ENCODE data around the gene FBXL16. TPM values are rescaled to one million over a fixed set of nuclear protein-coding genes. Genes with fewer than 3 reads are reported as not detected.
A peak's percentile ranks its signal among the peaks of the same experiment; 100 is the strongest.

FBXL16 gene
- total and polyA plus RNA-seq, 9 of the 15 experiments (the other 6 are each of a cell fraction or from before 2014, with no cell fraction given) = 0.21 to 8.2 (median 1.7) TPM

DNA sequence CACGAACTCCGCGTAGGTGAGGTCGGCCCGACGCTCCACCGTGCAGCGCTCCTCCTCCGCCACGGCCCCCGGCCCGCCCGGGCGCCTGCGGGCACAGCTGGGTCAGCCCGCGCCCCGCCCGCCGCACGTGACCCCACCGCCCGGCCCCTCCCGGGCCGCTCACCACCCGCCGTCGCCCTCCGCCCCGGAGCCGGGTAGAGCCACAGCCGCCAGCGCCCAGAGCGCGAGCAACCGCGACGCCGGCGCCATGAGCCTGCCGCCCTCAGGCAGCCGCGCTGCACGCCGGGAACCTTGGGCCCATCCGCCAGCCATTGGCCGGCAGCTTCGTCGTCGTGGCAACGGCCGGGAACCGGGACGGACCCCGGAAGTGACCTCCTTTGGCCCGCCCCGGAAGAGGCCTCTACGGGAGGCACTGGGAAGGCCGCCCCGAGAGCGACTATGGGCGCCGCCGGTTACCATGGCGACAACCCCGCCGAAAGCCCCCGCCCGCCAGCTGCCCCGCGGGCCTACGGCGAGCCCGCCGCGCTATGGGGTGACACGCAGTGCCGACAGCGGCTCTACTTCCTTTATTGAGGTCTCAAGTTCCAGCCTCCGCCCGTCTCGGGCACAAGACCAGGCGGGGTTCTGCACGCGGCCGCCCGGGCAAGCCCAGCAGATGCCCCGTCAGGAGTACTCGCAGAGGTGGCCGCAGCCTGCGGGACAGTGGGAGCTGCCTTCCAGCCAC is 21.4 kb downstream of the FBXL16 start, which contains the start of gene JMJD8 (continued):
- TF ChIP-seq ESRRB (CRISPR knock-in tag; IDR thresholded peaks at IDR 0.05; ENCODE audit: borderline replicate concordance) (no peak), RBBP5 (IDR thresholded peaks at IDR 0.05; ENCODE audit: borderline replicate concordance, insufficient read depth, low read length, poor library complexity, severe bottlenecking) (peak; percentile 65), POLR2G (IDR thresholded peaks at IDR 0.05; ENCODE audit: low read depth, low read length) (peak; percentile 88), MYC (IDR thresholded peaks at IDR 0.05; ENCODE audit: low read depth, low read length) (peak; percentile 49), MYC (CRISPR knock-in tag; IDR thresholded peaks at IDR 0.05; ENCODE audit: borderline replicate concordance, low read depth) (no peak), TBP (optimal IDR thresholded peaks at IDR 0.05; ENCODE audit: low read depth, low read length) (peak; percentile 79), SIN3B (IDR thresholded peaks at IDR 0.05; ENCODE audit: low read depth) (peak; percentile 87), KDM2B (CRISPR knock-in tag; IDR thresholded peaks at IDR 0.05) (0 out of 2 replicates have a peak, but pooled peaks have one; percentile 64), MYNN (IDR thresholded peaks at IDR 0.05) (peak; percentile 36; the same call in 1 of the 2 replicates), MYNN (CRISPR knock-in tag; IDR thresholded peaks at IDR 0.05) (no peak), ZNF143 (CRISPR knock-in tag; IDR thresholded peaks at IDR 0.05) (peak; percentile 82), ERF (CRISPR knock-in tag; IDR thresholded peaks at IDR 0.05) (peak; percentile 36), RBM34 (IDR thresholded peaks at IDR 0.05; ENCODE audit: borderline replicate concordance, insufficient read depth, low read length) (no peak)
- TF ChIP-seq, protein P1, sequence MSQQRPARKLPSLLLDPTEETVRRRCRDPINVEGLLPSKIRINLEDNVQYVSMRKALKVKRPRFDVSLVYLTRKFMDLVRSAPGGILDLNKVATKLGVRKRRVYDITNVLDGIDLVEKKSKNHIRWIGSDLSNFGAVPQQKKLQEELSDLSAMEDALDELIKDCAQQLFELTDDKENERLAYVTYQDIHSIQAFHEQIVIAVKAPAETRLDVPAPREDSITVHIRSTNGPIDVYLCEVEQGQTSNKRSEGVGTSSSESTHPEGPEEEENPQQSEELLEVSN (IDR thresholded peaks at IDR 0.05; ENCODE audit: borderline replicate concordance in 1 of 2, extremely low read depth in 1 of 2, insufficient read depth in 1 of 2, insufficient read length in 1 of 2, low read depth in 1 of 2, low read length in 1 of 2, poor library complexity in 1 of 2, severe bottlenecking in 1 of 2) = peak; percentile 99
- TF ChIP-seq, protein P2, sequence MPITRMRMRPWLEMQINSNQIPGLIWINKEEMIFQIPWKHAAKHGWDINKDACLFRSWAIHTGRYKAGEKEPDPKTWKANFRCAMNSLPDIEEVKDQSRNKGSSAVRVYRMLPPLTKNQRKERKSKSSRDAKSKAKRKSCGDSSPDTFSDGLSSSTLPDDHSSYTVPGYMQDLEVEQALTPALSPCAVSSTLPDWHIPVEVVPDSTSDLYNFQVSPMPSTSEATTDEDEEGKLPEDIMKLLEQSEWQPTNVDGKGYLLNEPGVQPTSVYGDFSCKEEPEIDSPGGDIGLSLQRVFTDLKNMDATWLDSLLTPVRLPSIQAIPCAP (CRISPR knock-in tag; IDR thresholded peaks at IDR 0.05; ENCODE audit: borderline replicate concordance) = no peak

All from K562 (cell line).